ENCODE results near the gene BNIP5.

DNA sequence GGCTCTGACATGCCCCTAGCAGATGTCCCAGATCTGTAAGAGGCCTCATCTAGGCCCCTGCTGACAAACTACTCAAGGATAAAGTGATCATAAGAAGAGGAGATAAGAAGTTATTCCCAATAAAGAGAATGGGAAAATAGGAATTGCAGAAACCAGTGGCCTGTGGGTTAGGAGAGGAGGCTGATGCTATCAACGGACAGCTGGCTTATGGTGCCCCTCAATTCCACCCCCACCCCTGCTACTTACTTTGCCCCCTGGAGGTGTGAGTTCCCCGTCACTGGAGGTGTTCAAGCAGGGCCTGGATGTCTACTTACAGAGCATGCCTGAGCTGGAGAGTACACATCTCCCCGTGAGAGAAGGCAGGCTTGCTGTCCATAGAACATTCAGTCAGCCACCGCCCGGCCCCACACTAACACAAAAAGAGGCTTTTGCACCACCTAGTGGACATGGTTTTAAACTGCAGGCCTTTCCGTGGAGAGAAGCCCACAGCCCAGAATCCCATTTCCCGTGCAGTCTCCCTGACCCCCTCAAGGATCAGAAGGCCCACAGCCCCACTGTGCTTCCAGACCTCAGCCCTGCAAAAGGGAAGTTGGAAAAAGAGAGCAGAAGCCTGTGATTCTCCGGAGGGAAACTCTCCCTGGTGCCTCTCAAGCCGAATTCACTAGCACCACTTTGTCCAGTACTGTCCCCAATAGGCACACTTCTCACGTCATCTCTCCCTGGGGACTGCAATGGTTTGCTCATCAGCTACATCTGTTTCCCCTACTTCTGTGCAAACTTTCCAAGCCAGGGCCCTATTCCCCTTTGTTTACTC, 23.8 kb upstream of the BNIP5 start:
- TF ChIP-seq GATA2 (IDR thresholded peaks at IDR 0.05; ENCODE audit: low read depth, low read length) (no peak), GATA3 (IDR thresholded peaks at IDR 0.05; ENCODE audit: low read depth, low read length) (no peak)
